WI38 (cell line): ENCODE measurements around the gene BBS9.

Source experiments
- H3K4me3 ChIP-seq: 2 replicates; pipeline ENCODE4 v1.5.1; 2011; ENCODE audit warnings: low read depth, mild to moderate bottlenecking, control low read depth, low read length
- TF ChIP-seq, protein P1 (sequence below): IDR thresholded peaks from 2 replicates; pipeline ENCODE4 v1.5.1; 2012; ENCODE audit warnings: low read depth, mild to moderate bottlenecking, control low read depth, low read length

Gene BBS9

DNA sequence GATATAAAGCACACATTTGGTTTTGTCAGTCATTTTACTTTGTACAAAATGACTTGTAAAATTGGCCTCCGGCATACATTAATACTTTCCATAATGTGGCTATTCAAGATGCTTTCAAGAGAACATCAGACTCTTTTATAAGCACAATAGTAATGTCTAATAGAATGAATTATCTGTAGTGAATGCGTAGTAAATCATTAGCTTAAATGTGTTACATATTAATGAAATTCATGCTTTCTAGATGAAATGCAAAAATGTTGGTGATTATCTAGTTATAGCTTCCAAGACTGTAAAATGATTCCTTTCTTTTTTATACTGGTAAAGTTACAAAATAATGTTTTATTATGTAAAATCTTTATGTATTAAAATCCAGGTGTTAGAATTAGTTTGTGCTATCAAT, 144.0 kb downstream of the BBS9 start:
- no peak overlapping the region for H3K4me3 ChIP-seq
- TF ChIP-seq, protein P1, sequence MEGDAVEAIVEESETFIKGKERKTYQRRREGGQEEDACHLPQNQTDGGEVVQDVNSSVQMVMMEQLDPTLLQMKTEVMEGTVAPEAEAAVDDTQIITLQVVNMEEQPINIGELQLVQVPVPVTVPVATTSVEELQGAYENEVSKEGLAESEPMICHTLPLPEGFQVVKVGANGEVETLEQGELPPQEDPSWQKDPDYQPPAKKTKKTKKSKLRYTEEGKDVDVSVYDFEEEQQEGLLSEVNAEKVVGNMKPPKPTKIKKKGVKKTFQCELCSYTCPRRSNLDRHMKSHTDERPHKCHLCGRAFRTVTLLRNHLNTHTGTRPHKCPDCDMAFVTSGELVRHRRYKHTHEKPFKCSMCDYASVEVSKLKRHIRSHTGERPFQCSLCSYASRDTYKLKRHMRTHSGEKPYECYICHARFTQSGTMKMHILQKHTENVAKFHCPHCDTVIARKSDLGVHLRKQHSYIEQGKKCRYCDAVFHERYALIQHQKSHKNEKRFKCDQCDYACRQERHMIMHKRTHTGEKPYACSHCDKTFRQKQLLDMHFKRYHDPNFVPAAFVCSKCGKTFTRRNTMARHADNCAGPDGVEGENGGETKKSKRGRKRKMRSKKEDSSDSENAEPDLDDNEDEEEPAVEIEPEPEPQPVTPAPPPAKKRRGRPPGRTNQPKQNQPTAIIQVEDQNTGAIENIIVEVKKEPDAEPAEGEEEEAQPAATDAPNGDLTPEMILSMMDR = no peak

DNA sequence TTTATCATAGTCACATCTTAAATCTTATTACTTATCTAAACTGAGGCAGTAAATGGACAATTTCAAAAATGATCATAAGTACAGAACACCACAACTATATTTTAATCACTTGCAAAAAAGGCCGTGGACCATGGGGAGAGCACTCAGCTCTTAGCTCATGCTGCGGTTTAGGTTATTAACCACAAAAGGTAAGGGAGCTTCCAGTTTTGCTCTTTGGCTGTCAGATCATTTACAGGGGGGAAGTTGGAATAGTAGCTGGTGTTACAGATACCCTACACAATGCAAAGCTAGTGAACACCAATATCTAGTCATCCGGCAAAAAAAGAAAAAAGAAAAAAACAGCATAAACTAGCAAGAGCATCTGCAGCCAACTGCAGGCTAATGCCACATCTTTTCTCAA, 147.0 kb downstream of the BBS9 start:
- H3K4me3 ChIP-seq = no peak overlapping the region
- TF ChIP-seq, protein P1 = no peak

DNA sequence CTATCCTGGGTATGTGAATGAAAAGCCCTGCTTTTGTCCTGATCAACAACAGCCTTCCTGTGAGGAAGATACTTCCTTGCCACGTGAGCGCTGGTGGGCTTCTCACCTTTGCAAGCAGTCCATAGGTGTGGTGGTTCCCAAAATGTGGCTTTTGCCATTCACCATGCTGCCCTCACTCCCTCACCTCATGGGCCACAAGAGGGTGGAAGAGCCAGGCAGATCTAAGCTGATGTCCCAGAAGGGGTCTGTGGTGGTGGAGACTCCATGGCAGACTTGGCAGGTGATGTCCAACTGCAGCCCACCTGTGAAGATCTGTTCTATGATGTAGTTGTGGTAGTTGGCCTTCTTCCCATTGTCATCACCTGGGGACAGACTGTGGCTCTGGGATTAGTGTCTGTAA, 147.4 kb downstream of the BBS9 start:
- H3K4me3 ChIP-seq = no peak overlapping the region

DNA sequence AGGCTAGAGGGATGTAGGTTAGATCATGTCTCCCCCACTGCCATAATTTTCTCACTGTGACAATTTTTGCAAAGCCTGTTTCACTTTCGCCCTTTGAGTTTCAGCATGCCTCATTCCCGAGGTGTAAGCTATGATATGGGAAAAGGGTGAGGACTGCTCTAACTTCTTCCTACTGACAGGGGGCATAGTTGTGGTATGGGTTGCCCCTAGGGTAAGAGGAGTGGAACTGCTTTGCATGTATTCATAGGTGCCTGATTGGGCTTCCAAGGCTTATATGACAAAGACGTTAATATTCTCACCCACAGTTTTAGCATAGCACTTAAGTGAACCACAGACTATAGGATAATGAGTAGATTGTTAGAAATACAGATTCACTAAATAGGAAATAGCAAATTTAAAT, 148.7 kb downstream of the BBS9 start:
- TF ChIP-seq, protein P1 = no peak

More for the DNA sequence above, 147.4 kb downstream of the BBS9 start:
- TF ChIP-seq, protein P1 = no peak

DNA sequence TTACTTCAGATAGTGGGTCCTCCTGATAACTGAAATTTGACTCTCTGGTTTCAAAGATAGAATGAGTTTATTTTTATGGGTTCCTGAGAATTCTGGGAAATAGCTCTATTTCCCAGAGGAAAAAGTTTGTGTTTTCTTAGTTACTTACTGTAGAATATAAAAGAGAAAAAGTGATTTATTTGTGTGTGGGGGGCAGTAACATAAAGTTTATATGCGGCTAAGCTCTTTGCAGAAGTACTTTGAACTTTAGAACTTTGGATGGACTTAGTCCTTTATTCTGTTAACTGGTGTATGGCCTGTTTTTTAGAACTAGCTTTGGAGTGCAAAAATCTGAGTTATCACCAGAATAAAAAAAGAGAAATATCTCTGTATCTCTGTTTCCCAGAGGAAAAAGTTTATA, 157.1 kb downstream of the BBS9 start:
- no peak overlapping the region for H3K4me3 ChIP-seq
- TF ChIP-seq, protein P1 = no peak

More for the DNA sequence above, 148.7 kb downstream of the BBS9 start:
- no peak overlapping the region for H3K4me3 ChIP-seq

DNA sequence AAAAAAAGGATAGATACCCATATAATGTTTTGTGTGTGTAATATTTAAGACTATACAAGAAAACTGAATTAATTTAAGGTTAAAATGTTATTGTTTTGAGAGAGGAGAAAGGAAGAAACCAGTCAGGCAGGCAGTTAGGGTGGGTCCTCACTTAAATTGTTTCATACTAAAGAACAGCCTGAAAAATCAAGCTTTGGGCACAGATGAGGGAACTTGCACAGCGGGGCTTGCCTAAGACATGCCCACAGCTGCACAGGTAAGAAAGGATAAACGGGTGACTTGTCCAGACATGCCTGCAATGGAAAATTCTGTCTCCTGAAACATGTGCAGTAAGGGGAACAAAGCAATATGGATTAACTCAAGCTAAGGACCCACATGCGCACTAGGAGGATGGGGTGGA, 158.4 kb downstream of the BBS9 start:
- TF ChIP-seq, protein P1 = no peak
- H3K4me3 ChIP-seq = no peak overlapping the region

DNA sequence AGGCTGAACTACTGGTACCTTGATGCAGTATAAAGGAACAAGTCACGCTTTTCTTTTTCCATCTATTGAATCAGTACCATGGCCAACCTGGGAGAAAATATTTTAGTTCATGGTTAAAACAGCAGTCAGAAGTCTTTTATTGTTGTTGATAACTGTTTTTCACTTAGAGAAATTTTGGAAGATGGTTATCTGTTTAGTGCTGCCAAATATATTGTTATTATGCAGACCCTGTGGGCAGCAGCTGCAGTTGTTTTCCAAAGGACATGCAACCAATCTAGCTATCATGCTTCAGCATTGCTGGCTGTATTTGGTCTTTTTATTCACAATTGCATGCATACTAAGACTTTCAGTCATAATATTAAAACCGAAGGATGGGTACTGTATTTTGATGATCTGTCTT, 169.5 kb downstream of the BBS9 start:
- TF ChIP-seq, protein P1 = no peak
- no peak overlapping the region for H3K4me3 ChIP-seq
